ENCODE measurements around the gene OTX1.
"Not testable (repeated sequence)": the region's sequence is repeated elsewhere in the genome, so short reads cannot be mapped to it uniquely, and the experiment has no call there.

The OTX1 gene

DNA sequence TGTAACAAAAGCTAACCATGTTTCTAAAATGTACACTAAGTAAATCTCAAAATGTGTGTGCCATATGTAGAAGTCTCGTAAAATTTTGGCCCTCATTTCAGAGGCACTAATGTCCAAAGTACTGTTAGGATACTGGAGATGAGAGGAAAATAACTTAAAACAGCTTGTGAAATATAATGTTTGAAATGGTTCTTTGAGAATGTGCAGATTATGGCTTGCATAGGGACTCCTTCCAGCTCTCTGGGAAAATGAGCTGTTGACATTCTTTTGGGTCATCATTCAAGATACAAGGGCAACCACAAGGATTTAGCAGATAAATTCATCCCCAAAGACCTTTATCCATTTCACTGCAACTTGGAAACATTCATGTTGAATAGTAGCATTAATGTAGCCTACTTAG is 38.1 kb upstream of the OTX1 start:
- TF ChIP-seq, protein P1, sequence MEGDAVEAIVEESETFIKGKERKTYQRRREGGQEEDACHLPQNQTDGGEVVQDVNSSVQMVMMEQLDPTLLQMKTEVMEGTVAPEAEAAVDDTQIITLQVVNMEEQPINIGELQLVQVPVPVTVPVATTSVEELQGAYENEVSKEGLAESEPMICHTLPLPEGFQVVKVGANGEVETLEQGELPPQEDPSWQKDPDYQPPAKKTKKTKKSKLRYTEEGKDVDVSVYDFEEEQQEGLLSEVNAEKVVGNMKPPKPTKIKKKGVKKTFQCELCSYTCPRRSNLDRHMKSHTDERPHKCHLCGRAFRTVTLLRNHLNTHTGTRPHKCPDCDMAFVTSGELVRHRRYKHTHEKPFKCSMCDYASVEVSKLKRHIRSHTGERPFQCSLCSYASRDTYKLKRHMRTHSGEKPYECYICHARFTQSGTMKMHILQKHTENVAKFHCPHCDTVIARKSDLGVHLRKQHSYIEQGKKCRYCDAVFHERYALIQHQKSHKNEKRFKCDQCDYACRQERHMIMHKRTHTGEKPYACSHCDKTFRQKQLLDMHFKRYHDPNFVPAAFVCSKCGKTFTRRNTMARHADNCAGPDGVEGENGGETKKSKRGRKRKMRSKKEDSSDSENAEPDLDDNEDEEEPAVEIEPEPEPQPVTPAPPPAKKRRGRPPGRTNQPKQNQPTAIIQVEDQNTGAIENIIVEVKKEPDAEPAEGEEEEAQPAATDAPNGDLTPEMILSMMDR (IDR thresholded peaks at IDR 0.05; ENCODE audit: control insufficient read depth, insufficient read depth, low read depth, low read length, missing control alignments): no peak
- DNase-seq (ENCODE audit: low read depth): no peak
- H3K4me3 ChIP-seq (ENCODE audit: control insufficient read depth, low read depth, low read length): no peak overlapping the region

- DNase-seq (ENCODE audit: low read depth): no peak
- H3K4me3 ChIP-seq (ENCODE audit: control insufficient read depth, low read depth, low read length): no peak overlapping the region
- TF ChIP-seq, protein P1 (IDR thresholded peaks at IDR 0.05; ENCODE audit: control insufficient read depth, insufficient read depth, low read depth, low read length, missing control alignments): no peak
Measured at GRCh38 chr2:63013438-63013837, 37.2 kb upstream of the OTX1 start.

DNA sequence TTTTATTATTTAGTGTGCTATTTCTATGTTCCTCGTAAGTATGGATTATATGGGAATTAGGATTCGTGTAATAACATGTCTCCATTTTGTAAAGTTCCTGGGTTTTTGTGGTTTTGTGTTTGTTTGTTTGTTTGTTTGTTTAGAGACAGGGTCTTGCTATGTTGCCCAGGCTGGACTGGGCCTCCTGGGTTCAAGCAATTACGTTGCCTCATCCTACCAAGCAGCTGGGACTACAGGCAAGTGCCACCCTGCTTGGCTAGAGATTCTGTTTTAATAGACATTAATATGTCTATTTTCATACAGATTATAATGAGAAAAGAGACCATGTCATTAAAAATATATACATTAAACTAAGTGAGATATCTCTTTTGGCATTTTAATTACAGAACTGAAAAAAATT is 35.2 kb upstream of the OTX1 start:
- TF ChIP-seq, protein P1 (IDR thresholded peaks at IDR 0.05; ENCODE audit: control insufficient read depth, insufficient read depth, low read depth, low read length, missing control alignments): no peak

GRCh38 chr2:63018439-63018838 is 32.2 kb upstream of the OTX1 start:
- no peak overlapping the region for H3K4me3 ChIP-seq (ENCODE audit: control insufficient read depth, low read depth, low read length)
- TF ChIP-seq, protein P1 (IDR thresholded peaks at IDR 0.05; ENCODE audit: control insufficient read depth, insufficient read depth, low read depth, low read length, missing control alignments): no peak
- DNase-seq (ENCODE audit: low read depth): no peak

More for the DNA sequence above, 35.2 kb upstream of the OTX1 start:
- no peak overlapping the region for H3K4me3 ChIP-seq (ENCODE audit: control insufficient read depth, low read depth, low read length)
- no peak for DNase-seq (ENCODE audit: low read depth)

DNA sequence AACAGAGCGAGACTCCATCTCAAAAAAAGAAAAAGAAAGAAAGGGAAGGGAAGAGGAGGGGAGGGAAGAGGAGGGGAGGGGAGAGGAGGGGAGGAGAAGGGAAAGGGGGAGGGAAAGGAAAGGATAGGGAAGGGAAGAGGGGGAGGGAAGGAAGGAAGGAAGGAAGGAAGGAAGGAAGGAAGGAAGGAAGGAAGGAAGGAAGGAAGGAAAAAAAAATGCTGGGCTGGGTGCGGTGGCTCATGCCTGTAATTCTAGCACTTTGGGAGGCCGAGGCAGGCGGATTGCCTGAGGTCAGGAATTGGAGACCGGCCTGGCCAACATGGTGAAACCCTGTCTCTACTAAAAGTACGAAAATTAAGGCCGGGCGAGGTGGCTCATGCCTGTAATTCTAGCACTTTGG is 30.9 kb upstream of the OTX1 start:
- DNase-seq (ENCODE audit: low read depth); H3K4me3 ChIP-seq (ENCODE audit: control insufficient read depth, low read depth, low read length): not testable (repeated sequence)

DNA sequence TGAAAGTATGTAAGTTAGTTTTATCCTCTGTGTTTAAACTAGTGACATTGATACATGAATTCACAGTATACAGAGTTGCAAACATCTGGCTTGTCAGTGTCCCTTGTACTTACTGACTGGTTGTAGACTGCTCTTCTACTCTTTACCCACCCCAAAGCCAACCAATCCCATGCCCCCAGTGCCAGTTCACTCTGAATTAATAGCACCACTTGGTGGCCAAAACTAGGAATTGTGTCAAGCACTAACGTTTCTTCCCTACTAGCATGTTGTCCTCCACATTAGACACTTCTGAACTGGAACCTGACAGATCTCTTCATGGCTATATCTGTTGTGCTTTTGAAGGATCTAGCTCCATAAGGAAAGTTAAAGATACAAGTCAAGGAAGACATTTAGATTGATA is 27.2 kb upstream of the OTX1 start:
- DNase-seq (ENCODE audit: low read depth): no peak

GRCh38 chr2:63027220-63027619 is 23.4 kb upstream of the OTX1 start:
- DNase-seq (ENCODE audit: low read depth): no peak
- TF ChIP-seq, protein P1 (IDR thresholded peaks at IDR 0.05; ENCODE audit: control insufficient read depth, insufficient read depth, low read depth, low read length, missing control alignments): no peak
- no peak overlapping the region for H3K4me3 ChIP-seq (ENCODE audit: control insufficient read depth, low read depth, low read length)

More for the DNA sequence above, 27.2 kb upstream of the OTX1 start:
- TF ChIP-seq, protein P1 (IDR thresholded peaks at IDR 0.05; ENCODE audit: control insufficient read depth, insufficient read depth, low read depth, low read length, missing control alignments): peak; percentile 32
- H3K4me3 ChIP-seq (ENCODE audit: control insufficient read depth, low read depth, low read length): no peak overlapping the region
